Skeletal muscle tissue (tissue), 4 donors: ENCODE data around the gene ARF3. TPM values are rescaled to one million over a fixed set of nuclear protein-coding genes. Genes with fewer than 3 reads are reported as not detected.
A peak's percentile ranks its signal among the peaks of the same experiment; 100 is the strongest.

Experiments used
- H3K27ac ChIP-seq: one replicate; pipeline ENCODE4 v1.7.0; 2013; ENCODE audit warnings: mild to moderate bottlenecking, low read depth, low read length, inconsistent platforms
- H3K27me3 ChIP-seq, 3 donors: one replicate each; pipeline ENCODE4 v1.7.0; 2013; ENCODE audit warnings: low read length in 3 of 3; ENCODE audit not compliant: control insufficient read depth in 3 of 3, insufficient read depth in 3 of 3
- H3K36me3 ChIP-seq, 3 donors: one replicate each; pipeline ENCODE4 v1.7.0; 2013; ENCODE audit warnings: low read length in 3 of 3; ENCODE audit not compliant: control insufficient read depth in 3 of 3, insufficient read depth in 3 of 3
- H3K4me1 ChIP-seq, 3 donors: one replicate each; pipeline ENCODE4 v1.7.0; 2013; ENCODE audit warnings: low read length in 3 of 3, mild to moderate bottlenecking in 3 of 3; ENCODE audit not compliant: control insufficient read depth in 3 of 3, insufficient read depth in 3 of 3
- H3K4me3 ChIP-seq, 3 donors: one replicate each; pipeline ENCODE4 v1.7.0; 2013; ENCODE audit warnings: low read length in 3 of 3
- H3K9ac ChIP-seq, 3 donors: one replicate each; pipeline ENCODE4 v1.7.0; 2013; ENCODE audit warnings: low read length in 3 of 3, mild to moderate bottlenecking in 3 of 3, moderate library complexity in 2 of 3, low read depth in 1 of 3
- H3K9me3 ChIP-seq, 3 donors: one replicate each; pipeline ENCODE4 v1.7.0; 2013; ENCODE audit warnings: low read length in 3 of 3; ENCODE audit not compliant: control insufficient read depth in 3 of 3
- total RNA-seq: library from RNA; depleted of rRNA; stranded (reverse); fragments of >200 nt; gene quantifications from one replicate; pipeline ENCODE4 v1.2.3, GENCODE V29; 2014
- donor health status: Osteomylitis.

ARF3 gene
- total RNA-seq, 1 donor from 2014 or later = 19.8 TPM

GRCh38 chr12:48994224-48995085, 37.2 kb upstream of the ARF3 start:
- peaks cover 14 to 29% (median 26%) of the 10 kb centered on the region in 3 donors for H3K4me1 ChIP-seq
- no peaks in the 10 kb centered on the region for H3K36me3 ChIP-seq
- no peaks in the 10 kb centered on the region for H3K9me3 ChIP-seq
- H3K27ac ChIP-seq = no peak overlapping the region
- no peak overlapping the region for H3K9ac ChIP-seq
- peaks cover 10 to 22% (median 19%) of the 10 kb centered on the region in 3 donors for H3K27me3 ChIP-seq
- peak overlapping the region in 1 of 3 donors; percentile 27 for H3K4me3 ChIP-seq

- Histone ChIP-seq H3K9me3 (no peaks in the 10 kb centered on the region), H3K9ac (no peak overlapping the region), H3K4me3 (no peak overlapping the region), H3K27ac (no peak overlapping the region), H3K36me3 (no peaks in the 10 kb centered on the region), H3K27me3 (peaks cover 10 to 21% (median 19%) of the 10 kb centered on the region in 3 donors), H3K4me1 (peaks cover 9 to 25% (median 24%) of the 10 kb centered on the region in 3 donors)
Measured at GRCh38 chr12:48993787-48994186, 36.5 kb upstream of the ARF3 start.

GRCh38 chr12:48991247-48992050, 34.2 kb upstream of the ARF3 start:
- no peak overlapping the region for H3K27ac ChIP-seq
- H3K4me3 ChIP-seq = no peak overlapping the region
- H3K9ac ChIP-seq = no peak overlapping the region
- no peaks in the 10 kb centered on the region for H3K36me3 ChIP-seq
- peaks cover 0 to 16% (median 12%) of the 10 kb centered on the region in 3 donors for H3K4me1 ChIP-seq
- H3K27me3 ChIP-seq = peaks cover 10 to 24% (median 13%) of the 10 kb centered on the region in 3 donors
- no peaks in the 10 kb centered on the region for H3K9me3 ChIP-seq

- Histone ChIP-seq H3K27ac (no peak overlapping the region), H3K4me3 (no peak overlapping the region), H3K36me3 (no peaks in the 10 kb centered on the region), H3K9me3 (no peaks in the 10 kb centered on the region), H3K27me3 (peaks cover 10 to 28% (median 12%) of the 10 kb centered on the region in 3 donors), H3K4me1 (peaks cover 4 to 20% (median 13%) of the 10 kb centered on the region in 3 donors), H3K9ac (no peak overlapping the region)
Measured at GRCh38 chr12:48990552-48990951, 33.3 kb upstream of the ARF3 start.

- H3K27me3 ChIP-seq = peaks cover 7 to 31% (median 14%) of the 10 kb centered on the region in 3 donors
- no peaks in the 10 kb centered on the region for H3K36me3 ChIP-seq
- H3K4me1 ChIP-seq = peaks cover 4 to 24% (median 12%) of the 10 kb centered on the region in 3 donors
- no peak overlapping the region for H3K9ac ChIP-seq
- H3K27ac ChIP-seq = no peak overlapping the region
- no peak overlapping the region for H3K4me3 ChIP-seq
- H3K9me3 ChIP-seq = no peaks in the 10 kb centered on the region
Measured at GRCh38 chr12:48988030-48988649, 30.9 kb upstream of the ARF3 start.

GRCh38 chr12:48986720-48987291, 29.5 kb upstream of the ARF3 start:
- Histone ChIP-seq H3K27me3 (peaks cover 6 to 38% (median 26%) of the 10 kb centered on the region in 3 donors), H3K27ac (no peak overlapping the region), H3K9me3 (no peaks in the 10 kb centered on the region), H3K36me3 (no peaks in the 10 kb centered on the region), H3K4me3 (no peak overlapping the region), H3K4me1 (peaks cover 4 to 24% (median 12%) of the 10 kb centered on the region in 3 donors), H3K9ac (no peak overlapping the region)

- H3K9ac ChIP-seq = peak overlapping the region in 1 of 3 donors; percentile 66
- H3K27me3 ChIP-seq = peaks cover 15 to 42% (median 35%) of the 10 kb centered on the region in 3 donors
- no peaks in the 10 kb centered on the region for H3K9me3 ChIP-seq
- peaks cover 11 to 33% (median 18%) of the 10 kb centered on the region in 3 donors for H3K4me1 ChIP-seq
- H3K36me3 ChIP-seq = no peaks in the 10 kb centered on the region
- peak overlapping the region in 2 of 3 donors; percentile 15 to 35 for H3K4me3 ChIP-seq
- no peak overlapping the region for H3K27ac ChIP-seq
Measured at GRCh38 chr12:48985901-48986300, 28.6 kb upstream of the ARF3 start.

- Histone ChIP-seq H3K4me1 (peaks cover 15 to 37% (median 22%) of the 10 kb centered on the region in 3 donors), H3K4me3 (peak overlapping the region; percentile 15 to 35 (median 35)), H3K9ac (peak overlapping the region; percentile 53 to 69 (median 66)), H3K27ac (no peak overlapping the region), H3K9me3 (no peaks in the 10 kb centered on the region), H3K36me3 (no peaks in the 10 kb centered on the region), H3K27me3 (peaks cover 20 to 46% (median 40%) of the 10 kb centered on the region in 3 donors)
Measured at GRCh38 chr12:48985475-48985897, 28.2 kb upstream of the ARF3 start.

GRCh38 chr12:48982397-48983080, 25.3 kb upstream of the ARF3 start:
- Histone ChIP-seq H3K27ac (no peak overlapping the region), H3K9ac (no peak overlapping the region), H3K27me3 (peaks cover 49 to 72% (median 64%) of the 10 kb centered on the region in 3 donors), H3K4me3 (no peak overlapping the region), H3K9me3 (no peaks in the 10 kb centered on the region), H3K4me1 (peaks cover 37 to 58% (median 45%) of the 10 kb centered on the region in 3 donors), H3K36me3 (no peaks in the 10 kb centered on the region)
